ENCODE measurements around the gene MYO18B. TPM values are rescaled to one million over a fixed set of nuclear protein-coding genes. Genes with fewer than 3 reads are reported as not detected.

The MYO18B gene
- total and polyA plus RNA-seq, 2 donors (not counting 1 experiment from before 2014, with no cell fraction given) = 0.15 TPM; not detected in 1

DNA sequence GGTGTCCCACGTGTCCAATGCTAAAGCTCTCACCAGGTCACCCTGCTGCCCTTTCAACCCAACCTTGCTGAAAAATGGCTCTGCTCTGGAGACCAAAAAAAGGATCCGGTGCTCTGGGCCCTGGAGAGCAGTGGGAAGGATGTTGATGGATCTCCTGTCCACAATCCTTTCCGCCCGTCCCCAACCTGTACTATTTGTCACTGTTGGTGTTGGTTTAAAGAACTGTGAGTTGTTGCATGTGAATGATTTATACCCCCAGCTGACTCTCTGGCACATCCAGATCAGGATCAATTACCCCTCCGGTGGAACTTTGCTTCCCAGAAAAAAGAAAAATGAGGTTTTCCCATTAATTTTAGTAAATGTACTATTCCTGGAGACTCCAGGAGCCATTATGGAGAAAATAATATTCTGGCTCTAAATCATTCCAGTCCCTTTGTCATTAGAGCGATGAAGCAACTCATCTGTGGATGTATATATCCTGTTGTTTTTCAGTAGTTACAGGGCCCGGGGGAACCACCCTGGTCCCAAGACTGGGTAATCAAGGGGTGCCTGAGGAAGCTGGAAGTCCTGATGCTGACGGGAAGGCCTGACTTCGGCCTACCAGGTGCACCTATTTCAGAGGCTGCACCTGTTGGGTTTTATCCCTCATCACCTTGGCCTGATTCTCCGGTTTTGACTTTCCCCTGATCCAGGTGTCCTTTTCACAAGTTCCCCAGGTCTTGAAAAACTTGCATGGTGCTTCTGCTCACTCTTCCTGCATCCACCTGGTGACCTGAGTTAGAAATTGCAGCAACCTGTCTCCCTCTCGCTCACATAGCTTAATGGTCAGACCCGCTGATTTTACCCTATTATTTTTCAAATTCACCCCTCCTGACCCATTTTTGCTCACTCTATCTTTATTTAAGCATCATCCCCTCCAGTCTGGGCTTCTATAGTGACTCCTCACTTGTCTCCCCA is 218.1 kb downstream of the MYO18B start:
- Mint-ChIP-seq H3K4me1 (no peaks in the 10 kb centered on the region), H3K9me3 (ENCODE audit: insufficient read depth) (peaks cover 5% of the 10 kb centered on the region), H3K27me3 (peaks cover 29% of the 10 kb centered on the region), H3K27ac (no peak overlapping the region), H3K4me3 (no peak overlapping the region)
- no peak for DNase-seq
- Histone ChIP-seq H4K20me1 (ENCODE audit: control insufficient read depth, insufficient read depth, low read length, poor library complexity, severe bottlenecking) (no peaks in the 10 kb centered on the region), H3K4me3 (ENCODE audit: control extremely low read depth in 1 of 5, extremely low read depth in 1 of 5, insufficient read depth in 1 of 5, low read depth in 2 of 5, low read length in 4 of 5) (no peak overlapping the region), H3K36me3 (replicated peaks in 1 of 2; ENCODE audit: control extremely low read depth in 1 of 2, control insufficient read depth in 1 of 2, extremely low read depth in 1 of 2, insufficient read depth in 2 of 2, low read length in 1 of 2) (no peaks in the 10 kb centered on the region), H3K9me3 (ENCODE audit: control extremely low read depth in 1 of 3, control insufficient read depth in 2 of 3, insufficient read depth in 1 of 3, low read length in 2 of 3) (no peaks in the 10 kb centered on the region), H3K27ac (ENCODE audit: low read length in 2 of 2) (no peak overlapping the region), H3K4me2 (replicated peaks; ENCODE audit: low read depth, low read length, poor library complexity, severe bottlenecking) (no peak overlapping the region), H3K27me3 (replicated peaks in 1 of 4; ENCODE audit: control extremely low read depth in 1 of 4, control insufficient read depth in 3 of 4, insufficient read depth in 4 of 4, low read length in 3 of 4) (peaks cover 0 to 6% (median 1%) of the 10 kb centered on the region in 4 experiments), H3K79me2 (ENCODE audit: control insufficient read depth, insufficient read depth, low read length) (no peaks in the 10 kb centered on the region), H3K4me1 (ENCODE audit: control insufficient read depth in 2 of 2, insufficient read depth in 2 of 2, low read length in 2 of 2) (no peaks in the 10 kb centered on the region), H2AFZ (ENCODE audit: insufficient read depth, low read depth, low read length, poor library complexity, severe bottlenecking) (no peak overlapping the region), H3K9ac (ENCODE audit: low read length) (no peak overlapping the region)
- WGBS (ENCODE audit: insufficient coverage) = 47% methylated on average over 6 of the region's 12 CpGs
- TF ChIP-seq EZH2 (IDR thresholded peaks at IDR 0.05; ENCODE audit: borderline replicate concordance, insufficient read depth, low read depth, low read length, poor library complexity, severe bottlenecking) = no peak
- TF ChIP-seq, protein P1, sequence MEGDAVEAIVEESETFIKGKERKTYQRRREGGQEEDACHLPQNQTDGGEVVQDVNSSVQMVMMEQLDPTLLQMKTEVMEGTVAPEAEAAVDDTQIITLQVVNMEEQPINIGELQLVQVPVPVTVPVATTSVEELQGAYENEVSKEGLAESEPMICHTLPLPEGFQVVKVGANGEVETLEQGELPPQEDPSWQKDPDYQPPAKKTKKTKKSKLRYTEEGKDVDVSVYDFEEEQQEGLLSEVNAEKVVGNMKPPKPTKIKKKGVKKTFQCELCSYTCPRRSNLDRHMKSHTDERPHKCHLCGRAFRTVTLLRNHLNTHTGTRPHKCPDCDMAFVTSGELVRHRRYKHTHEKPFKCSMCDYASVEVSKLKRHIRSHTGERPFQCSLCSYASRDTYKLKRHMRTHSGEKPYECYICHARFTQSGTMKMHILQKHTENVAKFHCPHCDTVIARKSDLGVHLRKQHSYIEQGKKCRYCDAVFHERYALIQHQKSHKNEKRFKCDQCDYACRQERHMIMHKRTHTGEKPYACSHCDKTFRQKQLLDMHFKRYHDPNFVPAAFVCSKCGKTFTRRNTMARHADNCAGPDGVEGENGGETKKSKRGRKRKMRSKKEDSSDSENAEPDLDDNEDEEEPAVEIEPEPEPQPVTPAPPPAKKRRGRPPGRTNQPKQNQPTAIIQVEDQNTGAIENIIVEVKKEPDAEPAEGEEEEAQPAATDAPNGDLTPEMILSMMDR (IDR thresholded peaks at IDR 0.05) = no peak
- intact Hi-C loops (cut with micrococcal nuclease) = no loop called here
- ChIA-PET POLR2A (no interaction called here), CTCF (no interaction called here)
- ATAC-seq (ENCODE audit: low read depth) = no peak

DNA sequence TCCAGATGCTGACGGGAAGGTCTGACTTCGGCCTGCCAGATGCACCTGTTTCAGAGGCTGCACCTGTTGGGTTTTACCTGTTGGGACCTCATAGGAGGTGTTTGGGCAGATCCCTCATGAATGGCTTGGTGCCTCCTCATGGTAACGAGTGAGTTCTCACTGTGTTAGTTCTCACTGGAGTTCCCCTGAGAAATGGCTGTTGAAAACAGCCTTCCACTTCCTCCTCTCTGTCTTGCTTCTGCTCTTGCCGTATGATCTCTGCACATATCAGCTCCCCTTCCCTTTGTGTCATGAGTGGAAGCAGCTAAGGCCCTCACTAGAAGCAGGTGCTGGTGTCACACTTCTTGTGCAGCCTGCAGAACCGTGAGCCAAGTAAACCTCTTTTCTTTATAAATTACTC is 219.7 kb downstream of the MYO18B start:
- Histone ChIP-seq H3K9ac (ENCODE audit: low read length) (no peak overlapping the region), H3K27me3 (replicated peaks in 1 of 4; ENCODE audit: control extremely low read depth in 1 of 4, control insufficient read depth in 3 of 4, insufficient read depth in 4 of 4, low read length in 3 of 4) (peaks cover 0 to 12% (median 1%) of the 10 kb centered on the region in 4 experiments), H2AFZ (ENCODE audit: insufficient read depth, low read depth, low read length, poor library complexity, severe bottlenecking) (no peak overlapping the region), H3K36me3 (replicated peaks in 1 of 2; ENCODE audit: control extremely low read depth in 1 of 2, control insufficient read depth in 1 of 2, extremely low read depth in 1 of 2, insufficient read depth in 2 of 2, low read length in 1 of 2) (no peaks in the 10 kb centered on the region), H3K27ac (ENCODE audit: low read length in 2 of 2) (no peak overlapping the region), H3K4me3 (ENCODE audit: control extremely low read depth in 1 of 5, extremely low read depth in 1 of 5, insufficient read depth in 1 of 5, low read depth in 2 of 5, low read length in 4 of 5) (no peak overlapping the region), H3K79me2 (ENCODE audit: control insufficient read depth, insufficient read depth, low read length) (no peaks in the 10 kb centered on the region), H3K9me3 (ENCODE audit: control extremely low read depth in 1 of 3, control insufficient read depth in 2 of 3, insufficient read depth in 1 of 3, low read length in 2 of 3) (no peaks in the 10 kb centered on the region), H3K4me2 (replicated peaks; ENCODE audit: low read depth, low read length, poor library complexity, severe bottlenecking) (no peak overlapping the region), H4K20me1 (ENCODE audit: control insufficient read depth, insufficient read depth, low read length, poor library complexity, severe bottlenecking) (no peaks in the 10 kb centered on the region), H3K4me1 (ENCODE audit: control insufficient read depth in 2 of 2, insufficient read depth in 2 of 2, low read length in 2 of 2) (no peaks in the 10 kb centered on the region)
- H3K4me3 Mint-ChIP-seq = no peak overlapping the region
- no peak for ATAC-seq (ENCODE audit: low read depth)
- POLR2A ChIA-PET = no interaction called here
- no peaks in the 10 kb centered on the region for H3K4me1 Mint-ChIP-seq
- H3K27me3 Mint-ChIP-seq = peaks cover 43% of the 10 kb centered on the region
- CTCF ChIA-PET = no interaction called here
- H3K9me3 Mint-ChIP-seq (ENCODE audit: insufficient read depth) = peaks cover 5% of the 10 kb centered on the region
- intact Hi-C loops (cut with micrococcal nuclease) = no loop called here
- TF ChIP-seq EZH2 (IDR thresholded peaks at IDR 0.05; ENCODE audit: borderline replicate concordance, insufficient read depth, low read depth, low read length, poor library complexity, severe bottlenecking) = no peak
- TF ChIP-seq, protein P1 (IDR thresholded peaks at IDR 0.05) = no peak
- no peak overlapping the region for H3K27ac Mint-ChIP-seq
- 24% methylated on average over 5 of the region's 5 CpGs for WGBS (ENCODE audit: insufficient coverage)
- no peak for DNase-seq
